DOHH2 (cell line): ENCODE data around the gene SORL1.

Experiments
- CTCF ChIP-seq: fragments of 200-600 bp; sonication (generic); IDR thresholded peaks from one replicate; pipeline ENCODE4 v1.5.1; 2014; ENCODE audit warnings: antibody characterized with exemption, mild to moderate bottlenecking, low read depth, low read length; ENCODE audit not compliant: poor library complexity, severe bottlenecking
- EZH2phosphoT487 ChIP-seq: fragments of 200-600 bp; sonication (generic); IDR thresholded peaks from 2 replicates; pipeline ENCODE4 v1.6.1; 2017; ENCODE audit warnings: borderline replicate concordance, mild to moderate bottlenecking, antibody characterized with exemption, low read length, moderate library complexity, mixed read lengths

- TF ChIP-seq CTCF (no peak), EZH2phosphoT487 (no peak)
These were observed 218.7 kb downstream of the SORL1 start for GRCh38 chr11:121670805-121671282.
